Posterior vena cava (tissue), 2 donors: ENCODE results near the gene ZNF443. TPM values are rescaled to one million over a fixed set of nuclear protein-coding genes. Genes with fewer than 3 reads are reported as not detected.
"Not testable (repeated sequence)": the region's sequence is repeated elsewhere in the genome, so short reads cannot be mapped to it uniquely, and the experiment has no call there.

Experiments used
- DNase-seq: peaks from one replicate; pipeline ENCODE4 v3.0.0-alpha.2; 2020; ENCODE audit warnings: low spot score
- intact Hi-C, 2 donors: fragments of 100-400 bp; cut with DNase I; formaldehyde crosslinking; loops; one replicate each; pipeline versions ENCODE4 v1.14.1 to v1.14.2; 2022 to 2023
- total RNA-seq, 2 donors: library from RNA; stranded (reverse); fragmentation: NEBNext Ultra II Directional; extraction: Animal tissue kit (Norgen Biotek cat#: 25700); gene quantifications; one replicate each; pipeline ENCODE4 v1.2.1, GENCODE V29; 2021
- donor health status: DM: yes; HTN: yes; CAD: no.
- donor health status: DM: yes; HTN: yes; CAD: no.

ZNF443 gene
- total RNA-seq, 2 donors from 2014 or later = 2.8 to 4.6 TPM

- DNase-seq = no peak
- intact Hi-C loops = no loop called here
These were observed 14.9 kb downstream of the ZNF443 start for GRCh38 chr19:12425888-12426274.

GRCh38 chr19:12425236-12425887, 15.5 kb downstream of the ZNF443 start:
- DNase-seq = no peak
- intact Hi-C loops = no loop called here

- DNase-seq, intact Hi-C loops: not testable (repeated sequence)
These were observed 23.5 kb downstream of the ZNF443 start for GRCh38 chr19:12417273-12417672.

GRCh38 chr19:12411893-12412292, 28.9 kb downstream of the ZNF443 start:
- intact Hi-C loops = loop anchor here in 1 of 2 donors (2.0 kb wide), 1 partner anchor 31 kb away; no protein-coding TSS in a partner anchor
- DNase-seq = no peak

GRCh38 chr19:12400633-12401502, 40.0 kb downstream of the ZNF443 start, which contains the start of gene ZNF799:
ZNF799 (minus strand) TSS chr19:12401271; CDS start chr19:12401070, 201 bp downstream.
- intact Hi-C loops = no loop called here

GRCh38 chr19:12399901-12400632, 40.8 kb downstream of the ZNF443 start:
- intact Hi-C loops, DNase-seq: not testable (repeated sequence)

More at GRCh38 chr19:12400633-12401502, 40.0 kb downstream of the ZNF443 start, which contains the start of gene ZNF799:
- DNase-seq = peak; percentile 99

- intact Hi-C loops, DNase-seq: not testable (repeated sequence)
These were observed 49.7 kb downstream of the ZNF443 start for GRCh38 chr19:12391148-12391547.

GRCh38 chr19:12386365-12386764, 54.5 kb downstream of the ZNF443 start:
- intact Hi-C loops, DNase-seq: not testable (repeated sequence)

GRCh38 chr19:12380444-12380737, 60.4 kb downstream of the ZNF443 start:
- no peak for DNase-seq
- intact Hi-C loops = loop anchor here in 1 of 2 donors (5.0 kb wide), 1 partner anchor 522 kb away; no protein-coding TSS in a partner anchor

GRCh38 chr19:12379732-12380443, 60.9 kb downstream of the ZNF443 start:
- intact Hi-C loops = loop anchor here in 1 of 2 donors (5.0 kb wide), 1 partner anchor 522 kb away; no protein-coding TSS in a partner anchor

More at GRCh38 chr19:12379732-12380443, 60.9 kb downstream of the ZNF443 start:
- DNase-seq = no peak

Other genes starting within 250 kb of the ZNF443 start
- gene ZNF44, start 146.1 kb downstream of the ZNF443 start, total RNA-seq = 10 to 100 TPM; 12.0 to 14.5 TPM
- 1 to 10 TPM; 2.9 to 3.1 TPM for gene ZNF563, start 107.4 kb downstream of the ZNF443 start, total RNA-seq
- 1 to 10 TPM; 4.9 to 7.7 TPM for gene ZNF442, start 75.3 kb downstream of the ZNF443 start, total RNA-seq
- gene ZNF799, start 39.8 kb downstream of the ZNF443 start, total RNA-seq = 1 to 10 TPM; 4.1 to 4.6 TPM
- 1 to 10 TPM; 2.9 to 3.0 TPM for gene ZNF709, start 43.8 kb upstream of the ZNF443 start, total RNA-seq
- gene ZNF564, start 110.5 kb upstream of the ZNF443 start, total RNA-seq = 10 to 100 TPM; 11.8 to 12.6 TPM
- 1 to 10 TPM; 5.4 to 6.3 TPM for gene ZNF490, start 169.8 kb upstream of the ZNF443 start, total RNA-seq
- 10 to 100 TPM; 26.8 to 28.5 TPM for gene ZNF791, start 169.9 kb upstream of the ZNF443 start, total RNA-seq
- 10 to 100 TPM; 57.2 to 95.8 TPM for gene MAN2B1, start 225.7 kb upstream of the ZNF443 start, total RNA-seq
- gene WDR83, start 225.8 kb upstream of the ZNF443 start, total RNA-seq = 1 to 10 TPM; 6.7 to 6.9 TPM
- 10 to 100 TPM; 47.2 to 52.6 TPM for gene DHPS, start 240.9 kb upstream of the ZNF443 start, total RNA-seq
- not detected for gene GNG14, start 247.0 kb upstream of the ZNF443 start, total RNA-seq